HepG2 (cell line): ENCODE results near the gene ALG14. TPM values are rescaled to one million over a fixed set of nuclear protein-coding genes. Genes with fewer than 3 reads are reported as not detected.
"Not testable (repeated sequence)": the region's sequence is repeated elsewhere in the genome, so short reads cannot be mapped to it uniquely, and the experiment has no call there.

Experiments
- ATAC-seq: fragments of 200-7000 bp; cut with Tn5 transposase; 3 replicates; pipeline ENCODE4 v1.9.1; 2020; ENCODE audit warnings: mild to moderate bottlenecking, moderate library complexity
- BruUV-seq: library from RNA; stranded (reverse); fragments of 400-500 nt; replicated peaks from 2 replicates; lab custom pipeline; 2021; lab: Mats Ljungman, UMichigan
- CTCF ChIA-PET: fragments of 300-600 bp; formaldehyde crosslinking; extraction: SDS; loops from one replicate; lab custom pipeline; 2021; ENCODE audit warnings: low total read pairs, inconsistent platforms, low intra/inter-chr PET ratio; lab: Yijun Ruan, JAX
- POLR2A ChIA-PET: fragments of 350-600 bp; sonication (Branson Sonifier 250); formaldehyde crosslinking; loops from one replicate; lab custom pipeline; 2020; ENCODE audit warnings: antibody characterized with exemption, inconsistent platforms; lab: Yijun Ruan, JAX
- DNase-seq: peaks from one replicate; pipeline ENCODE4 v3.0.0-alpha.2; 2015; ENCODE audit warnings: low spot score
- FAIRE-seq: peaks from 3 replicates; lab custom pipeline; 2011; peaks lifted over from hg19 to GRCh38; lab: Jason Lieb, UNC
- H2AFZ ChIP-seq: one replicate; pipeline ENCODE4 v1.6.1; 2011; ENCODE audit warnings: low read length, inconsistent platforms
- H3K27ac ChIP-seq: fragments of 300-600 bp; 3 replicates; pipeline ENCODE4 v1.8.0; 2011; ENCODE audit warnings: mixed run types, mild to moderate bottlenecking, mixed read lengths, low read length, inconsistent platforms; ENCODE audit not compliant: insufficient read depth; ENCODE audit errors: extremely low read length
- H3K27me3 ChIP-seq, 2 experiments: fragments of 200-600 bp in 1 of 2; 2 replicates in 1 of 2; 3 replicates in 1 of 2; pipeline versions ENCODE4 v1.6.0 to v1.8.0; 2011; ENCODE audit warnings: low read length in 2 of 2, mild to moderate bottlenecking in 2 of 2, moderate library complexity in 2 of 2, inconsistent platforms in 1 of 2; ENCODE audit not compliant: insufficient read depth in 2 of 2, control insufficient read depth in 1 of 2
- H3K36me3 ChIP-seq, 2 experiments: fragments of 200-600 bp in 1 of 2; replicated peaks in 1 of 2; 2 replicates in 1 of 2; 3 replicates in 1 of 2; pipeline versions ENCODE4 v1.5.1 to v1.8.0; 2011; ENCODE audit warnings: low read length in 2 of 2, inconsistent platforms in 1 of 2; ENCODE audit not compliant: insufficient read depth in 2 of 2, control insufficient read depth in 1 of 2
- H3K4me1 ChIP-seq: 2 replicates; pipeline ENCODE4 v1.5.1; 2012; ENCODE audit warnings: low read length, inconsistent platforms; ENCODE audit not compliant: insufficient read depth
- H3K4me2 ChIP-seq: 2 replicates; pipeline ENCODE4 v1.6.0; 2011; ENCODE audit warnings: low read depth, low read length, inconsistent platforms
- H3K4me3 ChIP-seq, 3 experiments: fragments of 200-600 bp in 1 of 3; sonication (generic), shearing (Covaris generic) in 1 of 3; replicated peaks in 1 of 3; 2 replicates each; pipeline ENCODE4 v1.5.1; 2011 to 2016; ENCODE audit warnings: low read length in 3 of 3, inconsistent platforms in 2 of 3, low read depth in 2 of 3, mild to moderate bottlenecking in 2 of 3, control low read depth in 1 of 3, mixed read lengths in 1 of 3; ENCODE audit not compliant: insufficient read depth in 1 of 3
- H3K79me2 ChIP-seq: one replicate; pipeline ENCODE4 v1.6.1; 2011; ENCODE audit warnings: low read length, inconsistent platforms; ENCODE audit not compliant: insufficient read depth
- H3K9ac ChIP-seq: 2 replicates; pipeline ENCODE4 v1.6.0; 2011; ENCODE audit warnings: mild to moderate bottlenecking, low read depth, low read length, inconsistent platforms; ENCODE audit not compliant: insufficient read depth
- H3K9me3 ChIP-seq: 2 replicates; pipeline ENCODE4 v1.5.1; 2012; ENCODE audit warnings: mild to moderate bottlenecking, low read length
- H4K20me1 ChIP-seq: 2 replicates; pipeline ENCODE4 v1.6.0; 2011; ENCODE audit warnings: inconsistent platforms, mild to moderate bottlenecking, low read length, moderate library complexity; ENCODE audit not compliant: insufficient read depth
- CEBPG ChIP-seq: IDR thresholded peaks from 2 replicates; pipeline ENCODE4 v1.6.1; 2016
- GATA4 ChIP-seq: sonication (generic); IDR thresholded peaks from 2 replicates; pipeline ENCODE4 v1.6.1; 2016; ENCODE audit warnings: antibody characterized with exemption, low read depth, borderline replicate concordance
- GTF3A ChIP-seq: sonication (generic); formaldehyde crosslinking; conservative IDR thresholded peaks from 2 replicates; pipeline ENCODE4 v1.4.0; 2020; ENCODE audit warnings: mild to moderate bottlenecking, missing genetic modification reagents
- IRX3 ChIP-seq: sonication (generic); formaldehyde crosslinking; IDR thresholded peaks from 2 replicates; pipeline ENCODE4 v1.8.1; 2023; ENCODE audit warnings: mild to moderate bottlenecking, low read depth, missing genetic modification reagents, borderline replicate concordance
- MAFF ChIP-seq: IDR thresholded peaks from 2 replicates; pipeline ENCODE4 v1.6.1; 2011; ENCODE audit warnings: low read depth, low read length, improper control_type of control experiment
- MAFK ChIP-seq, 2 experiments: IDR thresholded peaks in 1 of 2; conservative IDR thresholded peaks in 1 of 2; 2 replicates each; pipeline ENCODE4 v1.6.1; 2011; ENCODE audit warnings: improper control_type of control experiment in 2 of 2, low read length in 2 of 2
- SRSF4 ChIP-seq: fragments of 200-400 bp; formaldehyde crosslinking; IDR thresholded peaks from one replicate; pipeline ENCODE4 v1.6.1; 2018; ENCODE audit warnings: mild to moderate bottlenecking, low read depth, low read length, moderate library complexity; ENCODE audit not compliant: poor library complexity, severe bottlenecking
- ZBTB46 ChIP-seq: sonication (generic); formaldehyde crosslinking; IDR thresholded peaks from 2 replicates; pipeline ENCODE4 v1.4.0; 2020; ENCODE audit warnings: mild to moderate bottlenecking, missing genetic modification reagents, borderline replicate concordance
- ZNF121 ChIP-seq: sonication (generic); formaldehyde crosslinking; IDR thresholded peaks from 2 replicates; pipeline ENCODE4 v1.5.0; 2020; ENCODE audit warnings: mild to moderate bottlenecking, missing genetic modification reagents
- ZNF207 ChIP-seq: fragments of 450-650 bp; IDR thresholded peaks from 2 replicates; pipeline ENCODE4 v1.6.1; 2016; ENCODE audit warnings: antibody characterized with exemption, borderline replicate concordance
- ZNF431 ChIP-seq: sonication (generic); formaldehyde crosslinking; IDR thresholded peaks from 2 replicates; pipeline ENCODE4 v1.9.0; 2022; ENCODE audit warnings: missing genetic modification reagents, low read depth, mild to moderate bottlenecking, borderline replicate concordance
- ZNF446 ChIP-seq: sonication (generic); formaldehyde crosslinking; IDR thresholded peaks from 2 replicates; pipeline ENCODE4 v1.5.0; 2020; ENCODE audit warnings: mild to moderate bottlenecking, missing genetic modification reagents
- WGBS: methylation state at CpG from one replicate; pipeline ENCODE4 v1.1.6; 2017; ENCODE audit warnings: low lambda C conversion rate; 5-methylcytosine and 5-hydroxymethylcytosine counted together
- in situ Hi-C: cut with HindIII; loops from 2 replicates; pipeline ENCODE4 v1.10.0; 2017; ENCODE audit warnings: low pct_unique_long_range_greater_than_20kb; ENCODE audit not compliant: extremely low pct_ligation_motif_present
- intact Hi-C: fragments of 100-400 bp; cut with micrococcal nuclease; formaldehyde crosslinking; loops from one replicate; pipeline ENCODE4 v1.10.0; 2022; ENCODE audit not compliant: unreplicated experiment
- polyA plus RNA-seq, 8 experiments: library from polyadenylated mRNA; depleted of rRNA in 3 of 8; stranded (reverse) in 7 of 8; unstranded in 1 of 8; fragments of >200 nt; fragmentation: Illumina TruSeq in 4 of 8; extraction: Trizol in 4 of 8; gene quantifications; 2 replicates each; pipeline versions ENCODE4 v1.2.1 to v1.2.3, GENCODE V29; 2011 to 2016; ENCODE audit warnings: low read depth in 4 of 8, missing spikeins in 1 of 8, mixed read lengths in 1 of 8; ENCODE audit not compliant: insufficient read depth in 1 of 8
- total RNA-seq, 5 experiments: library from RNA; depleted of rRNA; stranded (reverse); fragments of >200 nt; fragmentation: Illumina TruSeq; extraction: Trizol; gene quantifications; 2 replicates each; pipeline ENCODE4 v1.2.3, GENCODE V29; 2016; ENCODE audit warnings: low read depth in 1 of 5
- TF ChIP-seq, protein P1 (sequence below): sonication (generic); formaldehyde crosslinking; conservative IDR thresholded peaks from 2 replicates; pipeline ENCODE4 v1.5.0; 2020; ENCODE audit warnings: missing genetic modification reagents

Gene ALG14
- total and polyA plus RNA-seq, 2 of the 13 experiments (the other 11 are each of a cell fraction or from before 2014, with no cell fraction given), result 4.5 to 12.7 TPM

DNA sequence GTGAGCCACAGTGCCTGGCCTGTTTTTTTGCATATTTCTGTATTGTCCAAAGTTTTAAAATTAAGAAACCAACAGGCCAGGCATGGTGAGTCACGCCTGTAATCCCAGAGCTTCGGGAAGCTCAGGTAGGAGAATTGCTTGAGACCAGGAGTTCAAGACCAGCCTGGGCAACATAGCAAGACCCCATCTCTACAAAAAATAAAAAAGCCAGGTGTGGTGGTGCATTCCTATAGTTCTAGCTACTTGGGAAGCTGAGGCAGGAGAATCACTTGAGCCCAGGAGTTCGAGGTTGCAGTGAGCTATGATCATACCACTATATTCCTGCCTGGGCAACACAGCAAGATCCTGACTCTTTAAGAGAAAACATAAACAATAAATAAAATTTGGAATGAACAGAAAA, 25.1 kb downstream of the ALG14 start:
- intact Hi-C loops, H3K9ac ChIP-seq, H3K9me3 ChIP-seq, H3K4me3 ChIP-seq, H3K4me1 ChIP-seq, DNase-seq, H3K4me2 ChIP-seq, CTCF ChIA-PET, ATAC-seq, H3K27ac ChIP-seq, BruUV-seq, H4K20me1 ChIP-seq, H3K36me3 ChIP-seq, H3K79me2 ChIP-seq, FAIRE-seq, H2AFZ ChIP-seq, H3K27me3 ChIP-seq, POLR2A ChIA-PET: not testable (repeated sequence)
- whole genome bisulfite sequencing, result 83% methylated on average over 3 of the region's 3 CpGs
- peak; percentile 80 for TF ChIP-seq ZNF121
- in situ Hi-C loops, result loop anchor here (25.0 kb wide), 1 partner anchor 510 kb away; the partner anchor contains the start of gene F3

DNA sequence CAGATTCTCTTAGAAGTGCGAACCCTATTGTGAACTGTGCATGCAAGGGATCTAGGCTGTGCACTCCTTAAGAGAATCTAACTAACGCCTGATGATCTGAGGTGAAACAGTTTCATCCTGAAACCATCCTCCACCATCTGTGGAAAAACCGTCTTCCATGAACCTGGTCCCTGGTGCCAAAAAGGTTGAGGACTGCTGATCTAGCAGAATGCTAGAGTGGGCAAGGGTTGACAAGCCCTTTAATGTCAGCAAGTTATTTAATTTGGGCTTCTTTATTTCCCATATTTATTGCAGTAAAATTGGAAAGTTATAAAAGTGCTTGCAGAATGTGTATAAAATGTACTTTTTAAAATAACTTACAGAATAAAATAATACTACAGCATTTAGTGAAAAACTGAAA, 26.4 kb downstream of the ALG14 start:
- no peaks in the 10 kb centered on the region for H3K9me3 ChIP-seq
- no peak for ATAC-seq
- ChIA-PET POLR2A (no interaction called here), CTCF (interaction anchor here (0.9 to 2.0 kb wide), 2 partner anchors 192 kb away, joined by 4 to 5 read pairs; no protein-coding TSS in a partner anchor)
- no peaks in the 10 kb centered on the region for H3K36me3 ChIP-seq
- in situ Hi-C loops, result loop anchor here (25.0 kb wide), 1 partner anchor 509 kb away; the partner anchor contains the start of gene F3
- WGBS, result 88% methylated on average over 3 of the region's 3 CpGs
- intact Hi-C loops, result no loop called here
- H3K79me2 ChIP-seq, result no peaks in the 10 kb centered on the region
- no peak overlapping the region for H2AFZ ChIP-seq
- no peak overlapping the region for H3K4me2 ChIP-seq
- H3K4me1 ChIP-seq, result peaks cover 14% of the 10 kb centered on the region
- H4K20me1 ChIP-seq, result no peaks in the 10 kb centered on the region
- no peak for DNase-seq
- no peak overlapping the region for H3K9ac ChIP-seq
- H3K27ac ChIP-seq, result no peak overlapping the region
- peak; percentile 55 to 67; a peak in 3 of 4 replicates for TF ChIP-seq MAFK (conservative IDR thresholded peaks at IDR 0.05 in 1 of 2, IDR thresholded peaks at IDR 0.05 in 1 of 2; ENCODE audit: low read length in 2 of 2)
- 0 out of 2 replicates have a peak, but pooled peaks have one; percentile 21 for TF ChIP-seq MAFF
- TF ChIP-seq ZNF446 (CRISPR knock-in tag), result no peak
- TF ChIP-seq ZNF207, result no peak
- no peak for TF ChIP-seq ZBTB46
- TF ChIP-seq IRX3 (CRISPR knock-in tag), result no peak
- no peak for TF ChIP-seq GATA4
- TF ChIP-seq CEBPG (CRISPR knock-in tag), result no peak
- TF ChIP-seq, protein P1, sequence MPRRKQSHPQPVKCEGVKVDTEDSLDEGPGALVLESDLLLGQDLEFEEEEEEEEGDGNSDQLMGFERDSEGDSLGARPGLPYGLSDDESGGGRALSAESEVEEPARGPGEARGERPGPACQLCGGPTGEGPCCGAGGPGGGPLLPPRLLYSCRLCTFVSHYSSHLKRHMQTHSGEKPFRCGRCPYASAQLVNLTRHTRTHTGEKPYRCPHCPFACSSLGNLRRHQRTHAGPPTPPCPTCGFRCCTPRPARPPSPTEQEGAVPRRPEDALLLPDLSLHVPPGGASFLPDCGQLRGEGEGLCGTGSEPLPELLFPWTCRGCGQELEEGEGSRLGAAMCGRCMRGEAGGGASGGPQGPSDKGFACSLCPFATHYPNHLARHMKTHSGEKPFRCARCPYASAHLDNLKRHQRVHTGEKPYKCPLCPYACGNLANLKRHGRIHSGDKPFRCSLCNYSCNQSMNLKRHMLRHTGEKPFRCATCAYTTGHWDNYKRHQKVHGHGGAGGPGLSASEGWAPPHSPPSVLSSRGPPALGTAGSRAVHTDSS, result no peak
- TF ChIP-seq SRSF4, result no peak
- TF ChIP-seq ZNF431 (CRISPR knock-in tag), result no peak
- TF ChIP-seq GTF3A (CRISPR knock-in tag), result no peak
- no peak overlapping the region for H3K4me3 ChIP-seq
- no peak for FAIRE-seq
- H3K27me3 ChIP-seq, result no peaks in the 10 kb centered on the region
- no TSS peak for BruUV-seq
